K562 (cell line): ENCODE data around the gene AFF1. TPM values are rescaled to one million over a fixed set of nuclear protein-coding genes. Genes with fewer than 3 reads are reported as not detected.

Source experiments
- ATAC-seq: fragments of 200-7000 bp; cut with Tn5 transposase; 3 replicates; pipeline ENCODE4 v1.9.1; 2020; ENCODE audit warnings: moderate library complexity
- BruUV-seq: library from RNA; stranded (reverse); fragments of 400-500 nt; replicated peaks from 2 replicates; lab custom pipeline; 2021; lab: Mats Ljungman, UMichigan
- CTCF ChIA-PET: fragments of 300-600 bp; formaldehyde crosslinking; extraction: SDS; loops from one replicate; lab custom pipeline; 2021; ENCODE audit warnings: low intra/inter-chr PET ratio; lab: Yijun Ruan, JAX
- POLR2A ChIA-PET: fragments of 300-600, 350-650 bp; sonication (Branson Sonifier 250); formaldehyde crosslinking; extraction: SDS; loops from one replicate; lab custom pipeline; 2021; ENCODE audit warnings: antibody characterized with exemption, inconsistent platforms; lab: Yijun Ruan, JAX
- DNase-seq, 4 experiments: peaks; one replicate each; pipeline versions ENCODE4 v3.0.0 to v3.0.0-alpha.2; 2011 to 2018; ENCODE audit warnings: low spot score in 3 of 4, mixed read lengths in 3 of 4; ENCODE audit errors: extremely low read depth in 1 of 4
- FAIRE-seq: peaks from 2 replicates; lab custom pipeline; 2011; peaks lifted over from hg19 to GRCh38; lab: Jason Lieb, UNC
- H2AFZ ChIP-seq: 2 replicates; pipeline ENCODE4 v1.6.0; 2011; ENCODE audit warnings: low read depth, low read length, control low read depth, inconsistent platforms
- H3K27ac ChIP-seq: fragments of 200-600 bp; 3 replicates; pipeline ENCODE4 v1.8.0; 2011; ENCODE audit warnings: low read depth, mild to moderate bottlenecking, control low read depth, inconsistent platforms, low read length, moderate library complexity, mixed read lengths; ENCODE audit errors: extremely low read depth
- H3K27me3 ChIP-seq, 2 experiments: fragments of 300-600 bp in 1 of 2; 2 replicates in 1 of 2; 3 replicates in 1 of 2; pipeline versions ENCODE4 v1.6.0 to v1.8.0; 2011; ENCODE audit warnings: inconsistent platforms in 2 of 2, low read length in 2 of 2, mild to moderate bottlenecking in 1 of 2, mixed read lengths in 1 of 2, moderate library complexity in 1 of 2; ENCODE audit not compliant: control insufficient read depth in 2 of 2, insufficient read depth in 2 of 2
- H3K36me3 ChIP-seq: fragments of 300-600 bp; 3 replicates; pipeline ENCODE4 v1.8.0; 2011; ENCODE audit warnings: mild to moderate bottlenecking, low read length, inconsistent platforms; ENCODE audit not compliant: control insufficient read depth, insufficient read depth
- H3K4me1 ChIP-seq, 2 experiments: fragments of 200-600 bp in 1 of 2; replicated peaks in 1 of 2; 2 replicates in 1 of 2; 3 replicates in 1 of 2; pipeline versions ENCODE4 v1.5.1 to v1.8.0; 2011; ENCODE audit warnings: inconsistent platforms in 2 of 2, low read length in 2 of 2, mild to moderate bottlenecking in 1 of 2, mixed read lengths in 1 of 2, moderate library complexity in 1 of 2; ENCODE audit not compliant: control insufficient read depth in 2 of 2, insufficient read depth in 2 of 2
- H3K4me2 ChIP-seq: 2 replicates; pipeline ENCODE4 v1.6.1; 2011; ENCODE audit warnings: low read length, control low read depth, inconsistent platforms, mixed read lengths; ENCODE audit not compliant: insufficient read depth
- H3K4me3 ChIP-seq: fragments of 200-600 bp; sonication (generic), shearing (Covaris generic); 2 replicates; pipeline ENCODE4 v1.5.1; 2016; ENCODE audit warnings: control low read depth, inconsistent platforms
- H3K79me2 ChIP-seq: fragments of 200-600 bp; 3 replicates; pipeline ENCODE4 v1.8.0; 2011; ENCODE audit warnings: low read length, inconsistent platforms; ENCODE audit not compliant: control insufficient read depth, insufficient read depth
- H3K9ac ChIP-seq, 2 experiments: 2 replicates each; pipeline versions ENCODE4 v1.6.0 to v1.6.1; 2011; ENCODE audit warnings: low read depth in 2 of 2, low read length in 2 of 2, control low read depth in 1 of 2, inconsistent platforms in 1 of 2, mild to moderate bottlenecking in 1 of 2, mixed read lengths in 1 of 2; ENCODE audit not compliant: insufficient read depth in 1 of 2
- H3K9me1 ChIP-seq: one replicate; pipeline ENCODE4 v1.6.0; 2011; ENCODE audit warnings: inconsistent platforms, mild to moderate bottlenecking, low read length, moderate library complexity; ENCODE audit not compliant: control insufficient read depth, insufficient read depth
- H3K9me3 ChIP-seq: replicated peaks from 2 replicates; pipeline ENCODE4 v1.5.1; 2011; ENCODE audit warnings: low read depth, low read length, inconsistent platforms; ENCODE audit not compliant: control insufficient read depth, insufficient read depth
- H4K20me1 ChIP-seq: replicated peaks from 2 replicates; pipeline ENCODE4 v1.6.1; 2011; ENCODE audit warnings: low read length, inconsistent platforms, mixed read lengths; ENCODE audit not compliant: control insufficient read depth, insufficient read depth
- AFF4 ChIP-seq: sonication (generic); formaldehyde crosslinking; IDR thresholded peaks from 2 replicates; pipeline ENCODE4 v1.8.0; 2023; ENCODE audit warnings: mild to moderate bottlenecking, missing genetic modification reagents
- FOXJ3 ChIP-seq: sonication (generic); formaldehyde crosslinking; IDR thresholded peaks from 2 replicates; pipeline ENCODE4 v1.4.0; 2020; ENCODE audit warnings: mild to moderate bottlenecking, missing genetic modification reagents
- KAT8 ChIP-seq: fragments of 450-650 bp; IDR thresholded peaks from 2 replicates; pipeline ENCODE4 v1.6.1; 2016; ENCODE audit warnings: low read depth, mild to moderate bottlenecking
- SPI1 ChIP-seq: IDR thresholded peaks from 2 replicates; pipeline ENCODE4 v1.6.1; 2011; ENCODE audit warnings: low read depth, low read length, control low read depth, borderline replicate concordance
- ZKSCAN3 ChIP-seq: fragments of 250-450 bp; sonication (Bioruptor Pico); IDR thresholded peaks from 2 replicates; pipeline ENCODE4 v1.4.0; 2020
- ZSCAN29 ChIP-seq: fragments of 450-650 bp; IDR thresholded peaks from 2 replicates; pipeline ENCODE4 v1.6.1; 2017
- WGBS: fragments of 100-300 bp; shearing (Covaris generic); methylation state at CpG from one replicate; pipeline ENCODE4 v1.1.6; 2016; ENCODE audit warnings: low coverage, mixed read lengths; ENCODE audit not compliant: insufficient coverage; ENCODE audit errors: missing lambda C conversion rate; 5-methylcytosine and 5-hydroxymethylcytosine counted together
- in situ Hi-C: fragments of 300-500 bp; cut with MboI; formaldehyde crosslinking; loops from 4 replicates; pipeline ENCODE4 v1.15.0; 2018; ENCODE audit warnings: inconsistent platforms, mixed read lengths
- intact Hi-C: fragments of 100-400 bp; cut with micrococcal nuclease; formaldehyde crosslinking; loops from 2 replicates; pipeline ENCODE4 v1.14.2; 2022
- polyA plus RNA-seq, 8 experiments: library from polyadenylated mRNA; depleted of rRNA in 4 of 8; stranded (reverse) in 5 of 8; unstranded in 3 of 8; fragments of >200 nt; fragmentation: Nextera tagmentation in 2 of 8; fragmentation: Illumina TruSeq in 1 of 8; extraction: Ambion mirVana in 2 of 8; extraction: Trizol in 1 of 8; gene quantifications; 2 replicates each; pipeline versions ENCODE4 v1.2.1 to v1.2.3, GENCODE V29; 2011 to 2014; ENCODE audit warnings: inconsistent platforms in 1 of 8, missing spikeins in 1 of 8
- total RNA-seq, 7 experiments: library from RNA; depleted of rRNA in 6 of 7; stranded (reverse); fragments of >200 nt in 6 of 7; fragmentation: Illumina TruSeq in 2 of 7; extraction: Trizol in 2 of 7; gene quantifications; 2 replicates each; pipeline versions ENCODE4 v1.2.1 to v1.2.3, GENCODE V29; 2011 to 2021; ENCODE audit warnings: low replicate concordance in 1 of 7

Gene AFF1
- total and polyA plus RNA-seq, 9 of the 15 experiments (the other 6 are each of a cell fraction or from before 2014, with no cell fraction given), result 4.1 to 47.5 (median 17.2) TPM

GRCh38 chr4:86961116-86961515, 26.3 kb downstream of the AFF1 start:
- H3K4me2 ChIP-seq, result peak overlapping the region; percentile 50
- no peaks in the 10 kb centered on the region for H3K9me1 ChIP-seq
- no peaks in the 10 kb centered on the region for H4K20me1 ChIP-seq
- H3K79me2 ChIP-seq, result peaks cover 65% of the 10 kb centered on the region
- WGBS, result 35% methylated on average over 4 of the region's 4 CpGs
- no TSS peak for BruUV-seq
- H3K9ac ChIP-seq, result peak overlapping the region in 1 of 2 experiments; percentile 57; a peak in 2 of 4 replicates
- intact Hi-C loops (loop anchor here (1.0 to 5.0 kb wide), 4 partner anchors 14 to 46 kb away; no protein-coding TSS in a partner anchor), in situ Hi-C loops (no loop called here)
- no peak overlapping the region for H3K4me3 ChIP-seq
- FAIRE-seq, result peak; percentile 26
- no peaks in the 10 kb centered on the region for H3K9me3 ChIP-seq
- no peaks in the 10 kb centered on the region for H3K27me3 ChIP-seq
- H3K36me3 ChIP-seq, result peaks cover 7% of the 10 kb centered on the region; the same call in 1 of the 3 replicates
- DNase-seq, result no peak
- peaks cover 9 to 45% of the 10 kb centered on the region in 2 experiments; a peak in 4 of 5 replicates for H3K4me1 ChIP-seq
- H2AFZ ChIP-seq, result no peak overlapping the region
- CTCF ChIA-PET, result no interaction called here
- POLR2A ChIA-PET, result interaction anchor here (0.7 to 1.6 kb wide), 6 partner anchors 10 to 90 kb away, joined by 3 to 7 read pairs (median 3); no protein-coding TSS in a partner anchor
- TF ChIP-seq KAT8, result no peak
- no peak for TF ChIP-seq AFF4 (CRISPR knock-in tag)
- peak; percentile 84 for TF ChIP-seq SPI1
- no peak for TF ChIP-seq ZKSCAN3
- no peak for TF ChIP-seq FOXJ3 (CRISPR knock-in tag)
- no peak for TF ChIP-seq ZSCAN29
- peak; percentile 2 for ATAC-seq
- H3K27ac ChIP-seq, result peak overlapping the region; percentile 87
